GM23248 (cell line): ENCODE results near the gene MPRIP.

Source experiments
- EZH2 ChIP-seq: fragments of 200-600 bp; sonication (generic); IDR thresholded peaks from 2 replicates; pipeline ENCODE4 v1.6.1; 2018; ENCODE audit warnings: antibody characterized with exemption, mild to moderate bottlenecking; ENCODE audit not compliant: insufficient read depth, poor library complexity, severe bottlenecking
- EZH2phosphoT487 ChIP-seq: fragments of 200-600 bp; sonication (generic); IDR thresholded peaks from 2 replicates; pipeline ENCODE4 v1.6.1; 2018; ENCODE audit warnings: antibody characterized with exemption, moderate library complexity, mild to moderate bottlenecking, low read depth; ENCODE audit not compliant: insufficient read depth

DNA sequence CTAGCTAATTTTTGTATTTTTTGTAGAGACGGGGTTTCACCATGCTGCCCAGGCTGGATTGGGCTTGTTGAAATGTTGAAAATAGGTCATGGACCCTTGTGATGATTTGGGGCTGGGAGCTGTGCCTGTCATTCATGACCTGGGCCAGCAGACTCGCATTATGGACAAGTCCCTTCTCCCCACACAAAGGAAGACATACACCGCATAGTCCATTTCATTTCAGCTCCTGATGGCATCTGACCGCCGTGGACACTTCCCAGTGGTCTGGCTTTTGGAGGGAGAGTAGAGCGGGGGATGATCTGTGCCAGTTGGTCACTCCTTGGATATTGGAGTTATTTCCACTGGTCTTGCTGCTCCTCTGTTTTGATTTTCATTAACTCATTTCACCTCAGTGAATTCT lies 34.8 kb downstream of the MPRIP start:
- TF ChIP-seq EZH2phosphoT487 (no peak), EZH2 (no peak)
